Measurements from ENCODE around the gene IRAK2.

DNA sequence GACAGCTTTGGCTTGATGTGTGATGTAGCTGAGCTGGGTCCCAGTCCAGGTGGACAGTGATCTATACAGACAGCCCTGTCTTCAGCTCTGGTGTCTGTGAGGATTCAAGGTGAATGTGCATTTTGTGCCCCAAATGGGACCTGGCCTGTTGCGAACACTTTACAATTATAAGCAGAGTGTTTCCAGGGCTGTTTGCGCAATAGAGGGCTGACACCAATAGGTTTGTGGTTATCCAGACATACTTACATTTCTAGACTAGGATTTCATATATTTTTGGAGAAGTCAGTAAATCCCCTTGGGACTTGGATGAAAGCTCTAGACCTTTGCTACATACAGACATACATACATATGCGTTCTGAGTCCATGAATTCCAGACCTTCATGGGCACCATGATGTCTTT is 79.3 kb downstream of the IRAK2 start:
- TF ChIP-seq CTCF (IDR thresholded peaks at IDR 0.05): no peak
- TF ChIP-seq POLR2A (IDR thresholded peaks at IDR 0.05): no peak
- TF ChIP-seq POLR2AphosphoS5 (IDR thresholded peaks at IDR 0.05; ENCODE audit: insufficient read depth in 1 of 2, low read depth in 1 of 2): no peak
